HG03469 (cell line): ENCODE data around the gene PDE4A.
"Not testable (repeated sequence)": the region's sequence is repeated elsewhere in the genome, so short reads cannot be mapped to it uniquely, and the experiment has no call there.

ENCODE experiments used
- ATAC-seq: cut with Tn5 transposase; IDR thresholded peaks from one replicate; pipeline ENCODE4 v1.9.1; 2021; ENCODE audit warnings: mild to moderate bottlenecking, moderate library complexity, moderate number of reproducible peaks; ENCODE audit not compliant: unreplicated experiment

Gene PDE4A

GRCh38 chr19:10424011-10424637, 3.8 kb downstream of the PDE4A start:
- ATAC-seq = no peak

GRCh38 chr19:10427169-10427568, 6.8 kb downstream of the PDE4A start:
- ATAC-seq = no peak

- ATAC-seq = no peak
Observed at GRCh38 chr19:10428996-10429381, 8.7 kb downstream of the PDE4A start.

GRCh38 chr19:10430505-10431253, 10.3 kb downstream of the PDE4A start:
- no peak for ATAC-seq

- no peak for ATAC-seq
Observed at GRCh38 chr19:10431254-10431942, 11.1 kb downstream of the PDE4A start.

GRCh38 chr19:10431943-10432735, 11.8 kb downstream of the PDE4A start:
- ATAC-seq = no peak

- ATAC-seq = no peak
Observed at GRCh38 chr19:10432736-10433130, 12.4 kb downstream of the PDE4A start.

GRCh38 chr19:10433131-10433536, 12.8 kb downstream of the PDE4A start:
- no peak for ATAC-seq

GRCh38 chr19:10439588-10439987, 19.2 kb downstream of the PDE4A start:
- no peak for ATAC-seq

GRCh38 chr19:10442698-10443097, 22.4 kb downstream of the PDE4A start:
- ATAC-seq = no peak

- no peak for ATAC-seq
Observed at GRCh38 chr19:10449037-10449436, 28.7 kb downstream of the PDE4A start.

- no peak for ATAC-seq
Observed at GRCh38 chr19:10450191-10450852, 30.0 kb downstream of the PDE4A start.

- ATAC-seq = no peak
Observed at GRCh38 chr19:10450853-10451609, 30.7 kb downstream of the PDE4A start.

GRCh38 chr19:10452726-10453618, 32.6 kb downstream of the PDE4A start:
- ATAC-seq = no peak

- no peak for ATAC-seq
Observed at GRCh38 chr19:10453852-10454251, 33.5 kb downstream of the PDE4A start.

- ATAC-seq = no peak
Observed at GRCh38 chr19:10454267-10454666, 33.9 kb downstream of the PDE4A start.

GRCh38 chr19:10458733-10459132, 38.4 kb downstream of the PDE4A start:
- not testable (repeated sequence) for ATAC-seq

- no peak for ATAC-seq
Observed at GRCh38 chr19:10460714-10461046, 40.3 kb downstream of the PDE4A start.
